GM19395 (cell line): Measurements from ENCODE around the gene OR12D1.

Experiments used
- ATAC-seq: cut with Tn5 transposase; IDR thresholded peaks from one replicate; pipeline ENCODE4 v1.9.1; 2021; ENCODE audit warnings: mild to moderate bottlenecking, moderate library complexity; ENCODE audit not compliant: unreplicated experiment

Gene OR12D1

GRCh38 chr6:29462022-29462421 is 47.3 kb downstream of the OR12D1 start:
- no peak for ATAC-seq

- no peak for ATAC-seq
Observed at GRCh38 chr6:29465279-29465678, 50.6 kb downstream of the OR12D1 start.

GRCh38 chr6:29465801-29466200 is 51.1 kb downstream of the OR12D1 start:
- ATAC-seq, result no peak

GRCh38 chr6:29466241-29466640 is 51.5 kb downstream of the OR12D1 start:
- ATAC-seq, result no peak
